Measurements from ENCODE around the gene TMA7B.
A peak's percentile ranks its signal among the peaks of the same experiment; 100 is the strongest.
"Not testable (repeated sequence)": the region's sequence is repeated elsewhere in the genome, so short reads cannot be mapped to it uniquely, and the experiment has no call there.

Gene TMA7B

GRCh38 chr22:39992088-39992826, 32.1 kb downstream of the TMA7B start:
- Histone ChIP-seq H3K4me3 (ENCODE audit: low read depth, low read length) (no peak overlapping the region), H3K4me1 (peaks cover 3% of the 10 kb centered on the region), H2AFZ (no peak overlapping the region), H3K79me2 (no peaks in the 10 kb centered on the region), H3K27ac (no peak overlapping the region), H3K27me3 (ENCODE audit: control insufficient read depth, insufficient read depth, low read length) (no peaks in the 10 kb centered on the region), H3K9ac (no peak overlapping the region), H3K36me3 (ENCODE audit: control insufficient read depth, insufficient read depth, low read length) (no peaks in the 10 kb centered on the region), H3K4me2 (ENCODE audit: low read length) (no peak overlapping the region), H3K9me3 (ENCODE audit: control insufficient read depth, low read length) (no peaks in the 10 kb centered on the region)
- no peak for TF ChIP-seq CTCF (IDR thresholded peaks at IDR 0.05)

- not testable (repeated sequence) for H3K27me3 ChIP-seq (ENCODE audit: control insufficient read depth, insufficient read depth, low read length); H3K9ac ChIP-seq; H3K4me1 ChIP-seq; H3K9me3 ChIP-seq (ENCODE audit: control insufficient read depth, low read length); H3K36me3 ChIP-seq (ENCODE audit: control insufficient read depth, insufficient read depth, low read length); H3K4me3 ChIP-seq (ENCODE audit: low read depth, low read length); H3K4me2 ChIP-seq (ENCODE audit: low read length); H3K79me2 ChIP-seq; H3K27ac ChIP-seq; H2AFZ ChIP-seq
Observed at GRCh38 chr22:39992894-39993293, 32.7 kb downstream of the TMA7B start.

- TF ChIP-seq CTCF (IDR thresholded peaks at IDR 0.05), result no peak
- H3K27ac ChIP-seq, result no peak overlapping the region
- H3K36me3 ChIP-seq (ENCODE audit: control insufficient read depth, insufficient read depth, low read length), result no peaks in the 10 kb centered on the region
- no peaks in the 10 kb centered on the region for H3K4me1 ChIP-seq
- no peaks in the 10 kb centered on the region for H3K9me3 ChIP-seq (ENCODE audit: control insufficient read depth, low read length)
- peak overlapping the region; percentile 56 for H2AFZ ChIP-seq
- no peaks in the 10 kb centered on the region for H3K27me3 ChIP-seq (ENCODE audit: control insufficient read depth, insufficient read depth, low read length)
- H3K4me3 ChIP-seq (ENCODE audit: low read depth, low read length), result peak overlapping the region; percentile 32
- H3K79me2 ChIP-seq, result no peaks in the 10 kb centered on the region
- peak overlapping the region; percentile 59 for H3K4me2 ChIP-seq (ENCODE audit: low read length)
- no peak overlapping the region for H3K9ac ChIP-seq
Observed at GRCh38 chr22:39994041-39994565, 33.9 kb downstream of the TMA7B start.

- Histone ChIP-seq H3K27ac (peak within 1 kb of the TSS; percentile 39), H3K4me3 (ENCODE audit: low read depth, low read length) (peak within 1 kb of the TSS; percentile 87), H3K36me3 (ENCODE audit: control insufficient read depth, insufficient read depth, low read length) (no peaks in the 10 kb centered on the region), H3K4me2 (ENCODE audit: low read length) (peak within 1 kb of the TSS; percentile 95), H3K9me3 (ENCODE audit: control insufficient read depth, low read length) (no peaks in the 10 kb centered on the region), H3K79me2 (no peaks in the 10 kb centered on the region), H3K4me1 (no peaks in the 10 kb centered on the region), H2AFZ (peak within 1 kb of the TSS; percentile 76), H3K27me3 (ENCODE audit: control insufficient read depth, insufficient read depth, low read length) (no peaks in the 10 kb centered on the region), H3K9ac (peak within 1 kb of the TSS; percentile 76)
- no peak for TF ChIP-seq CTCF (IDR thresholded peaks at IDR 0.05)
Observed at GRCh38 chr22:39994566-39995392, 34.6 kb downstream of the TMA7B start, which contains the start of gene FAM83F. Gene FAM83F (plus strand): TSS chr22:39994954. CDS start chr22:39995043, 89 bp downstream.

Measured in parathyroid adenoma (tissue), 2 donors.